GM23338 (cell line): ENCODE measurements around the gene NPFF. TPM values are rescaled to one million over a fixed set of nuclear protein-coding genes. Genes with fewer than 3 reads are reported as not detected.

Experiments used
- ATAC-seq: fragments of 200-7000 bp; cut with Tn5 transposase; 3 replicates; pipeline ENCODE4 v1.9.1; 2020
- DNase-seq: peaks from one replicate; pipeline ENCODE4 v3.0.0-alpha.2; 2015; ENCODE audit warnings: low spot score
- H2AFZ ChIP-seq: fragments of 200-600 bp; sonication (generic); 2 replicates; pipeline ENCODE4 v1.8.0; 2016; ENCODE audit warnings: antibody characterized with exemption, mild to moderate bottlenecking, moderate library complexity
- H3F3A ChIP-seq: fragments of 200-600 bp; sonication (generic); replicated peaks from 2 replicates; pipeline ENCODE4 v1.8.0; 2017; ENCODE audit warnings: antibody characterized with exemption, mixed run types, low read depth
- H3K27ac ChIP-seq: fragments of 200-600 bp; sonication (generic); 2 replicates; pipeline ENCODE4 v1.6.1; 2016; ENCODE audit warnings: low read depth
- H3K27me3 ChIP-seq: fragments of 200-600 bp; sonication (generic); 2 replicates; pipeline ENCODE4 v1.8.0; 2016; ENCODE audit warnings: mild to moderate bottlenecking, mixed run types, moderate library complexity; ENCODE audit not compliant: insufficient read depth
- H3K36me3 ChIP-seq: fragments of 200-600 bp; sonication (generic); 2 replicates; pipeline ENCODE4 v1.8.0; 2016; ENCODE audit warnings: mild to moderate bottlenecking; ENCODE audit not compliant: insufficient read depth
- H3K4me1 ChIP-seq: fragments of 200-600 bp; sonication (generic); 2 replicates; pipeline ENCODE4 v1.8.0; 2016; ENCODE audit warnings: mild to moderate bottlenecking, moderate library complexity; ENCODE audit not compliant: insufficient read depth
- H3K4me2 ChIP-seq: fragments of 200-600 bp; sonication (generic); 2 replicates; pipeline ENCODE4 v1.7.1; 2017; ENCODE audit warnings: mixed run types
- H3K4me3 ChIP-seq: fragments of 200-600 bp; sonication (generic); 2 replicates; pipeline ENCODE4 v1.6.1; 2016; ENCODE audit warnings: mixed run types
- H3K79me2 ChIP-seq: fragments of 200-600 bp; sonication (generic); replicated peaks from 2 replicates; pipeline ENCODE4 v1.8.0; 2017; ENCODE audit warnings: mild to moderate bottlenecking; ENCODE audit not compliant: insufficient read depth
- H3K9me2 ChIP-seq: fragments of 200-600 bp; sonication (generic); 2 replicates; pipeline ENCODE4 v1.8.0; 2017; ENCODE audit not compliant: insufficient read depth
- H4K20me1 ChIP-seq: fragments of 200-600 bp; sonication (generic); replicated peaks from 2 replicates; pipeline ENCODE4 v1.8.0; 2017; ENCODE audit warnings: mild to moderate bottlenecking; ENCODE audit not compliant: insufficient read depth
- H3K27ac Mint-ChIP-seq: 2 replicates; pipeline ENCODE4 v1.8.0; 2020; ENCODE audit warnings: inconsistent platforms, mild to moderate bottlenecking, moderate library complexity, mixed read lengths
- H3K27me3 Mint-ChIP-seq: 3 replicates; pipeline ENCODE4 v1.8.0; 2022; ENCODE audit warnings: low read depth, mild to moderate bottlenecking, moderate library complexity, mixed read lengths, inconsistent platforms; ENCODE audit not compliant: insufficient read depth, poor library complexity
- H3K36me3 Mint-ChIP-seq: 3 replicates; pipeline ENCODE4 v1.8.0; 2021; ENCODE audit warnings: low read depth, mild to moderate bottlenecking, inconsistent platforms, moderate library complexity, mixed read lengths
- H3K4me1 Mint-ChIP-seq: 3 replicates; pipeline ENCODE4 v1.8.0; 2020; ENCODE audit warnings: mild to moderate bottlenecking, inconsistent platforms, mixed read lengths
- H3K4me3 Mint-ChIP-seq: 3 replicates; pipeline ENCODE4 v1.8.0; 2021; ENCODE audit warnings: moderate library complexity, mild to moderate bottlenecking, inconsistent platforms, mixed read lengths
- H3K9me3 Mint-ChIP-seq: 3 replicates; pipeline ENCODE4 v1.8.0; 2020; ENCODE audit warnings: moderate library complexity, mild to moderate bottlenecking, inconsistent platforms, mixed read lengths
- CTCF ChIP-seq, 2 experiments: fragments of 200-600 bp in 1 of 2; sonication (generic) in 1 of 2; conservative IDR thresholded peaks; 2 replicates each; pipeline versions ENCODE4 v1.5.1 to v1.6.1; 2016 to 2017; ENCODE audit warnings: antibody characterized with exemption in 2 of 2, low read depth in 2 of 2, mild to moderate bottlenecking in 2 of 2, moderate library complexity in 1 of 2
- STAT1 ChIP-seq: IDR thresholded peaks from one replicate; pipeline ENCODE4 v1.6.1; 2016; ENCODE audit warnings: antibody characterized with exemption; ENCODE audit not compliant: unreplicated experiment
- ZNF462 ChIP-seq: fragments of 250-450 bp; sonication (Bioruptor Pico); IDR thresholded peaks from 2 replicates; pipeline ENCODE4 v1.5.0; 2020; ENCODE audit warnings: mild to moderate bottlenecking, moderate library complexity
- polyA plus RNA-seq: library from polyadenylated mRNA; unstranded; fragments of >200 nt; fragmentation: Nextera tagmentation; extraction: Ambion mirVana; gene quantifications from 2 replicates; pipeline ENCODE4 v1.2.1, GENCODE V29; 2016
- total RNA-seq: library from RNA; depleted of rRNA; stranded (reverse); fragments of >200 nt; shearing (Covaris generic); gene quantifications from 2 replicates; pipeline ENCODE4 v1.2.3, GENCODE V29; 2014

NPFF gene
- total and polyA plus RNA-seq, 2 experiments from 2014 or later = 0.69 to 0.71 TPM

- TF ChIP-seq ZNF462 (CRISPR knock-in tag) = no peak
Observed at GRCh38 chr12:53500142-53500775, 7.0 kb downstream of the NPFF start (continued).

- peak within 1 kb of the TSS; percentile 97 for H3K27ac Mint-ChIP-seq
- Histone ChIP-seq H3F3A (peaks cover 7% of the 10 kb centered on the region), H3K27me3 (no peaks in the 10 kb centered on the region), H3K9me2 (no peaks in the 10 kb centered on the region), H4K20me1 (no peaks in the 10 kb centered on the region; the same call in 1 of the 2 replicates), H3K4me3 (peak within 1 kb of the TSS; percentile 58), H2AFZ (0 out of 2 replicates have a peak within 1 kb of the TSS, but pooled peaks have one; percentile 56), H3K4me2 (peak within 1 kb of the TSS; percentile 84), H3K4me1 (peaks cover 30% of the 10 kb centered on the region), H3K79me2 (peaks cover 29% of the 10 kb centered on the region), H3K36me3 (no peaks in the 10 kb centered on the region; the same call in 1 of the 2 replicates), H3K27ac (peak within 1 kb of the TSS; percentile 86)
- peaks cover 48% of the 10 kb centered on the region for H3K4me1 Mint-ChIP-seq
- H3K4me3 Mint-ChIP-seq = peak within 1 kb of the TSS; percentile 79
- ATAC-seq (peak; percentile 11), DNase-seq (peak; percentile 86)
- peaks cover 15% of the 10 kb centered on the region for H3K36me3 Mint-ChIP-seq
- peaks cover 15% of the 10 kb centered on the region for H3K27me3 Mint-ChIP-seq
- peaks cover 3% of the 10 kb centered on the region for H3K9me3 Mint-ChIP-seq
- TF ChIP-seq CTCF (conservative IDR thresholded peaks at IDR 0.05; ENCODE audit: low read depth in 2 of 2) (peak in 1 of 2 experiments; percentile 35; a peak in 2 of 4 replicates), STAT1 (no peak)
Observed at GRCh38 chr12:53499266-53500141, 7.8 kb downstream of the NPFF start, which contains the start of gene MAP3K12. Gene MAP3K12 (minus strand): TSS chr12:53499458. CDS start chr12:53487391, 12,067 bp downstream.
